UCSD-AML1 (cell line): ENCODE data around the gene DMGDH.

Experiments used
- DNase-seq: peaks from one replicate; lab custom pipeline; 2025; ENCODE audit not compliant: unreplicated experiment; lab: John Stamatoyannopoulos, UW

DMGDH gene

DNA sequence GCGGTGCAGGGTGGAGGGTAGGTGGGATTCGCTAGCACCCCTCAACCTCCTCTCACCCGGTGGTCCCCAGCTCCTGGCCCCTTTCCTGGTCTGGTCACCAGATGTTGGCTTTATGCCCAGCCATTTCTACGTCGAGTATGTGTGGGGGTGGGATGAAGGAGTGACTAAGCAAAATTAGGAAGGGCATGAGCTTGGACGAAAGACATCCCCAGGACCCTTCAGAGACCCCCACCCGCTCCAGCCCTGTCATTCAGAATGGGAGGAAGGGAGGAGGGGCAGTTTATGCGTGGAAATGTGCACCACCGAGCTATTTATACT, 835 bp upstream of the DMGDH start:
- DNase-seq, result no peak

DNA sequence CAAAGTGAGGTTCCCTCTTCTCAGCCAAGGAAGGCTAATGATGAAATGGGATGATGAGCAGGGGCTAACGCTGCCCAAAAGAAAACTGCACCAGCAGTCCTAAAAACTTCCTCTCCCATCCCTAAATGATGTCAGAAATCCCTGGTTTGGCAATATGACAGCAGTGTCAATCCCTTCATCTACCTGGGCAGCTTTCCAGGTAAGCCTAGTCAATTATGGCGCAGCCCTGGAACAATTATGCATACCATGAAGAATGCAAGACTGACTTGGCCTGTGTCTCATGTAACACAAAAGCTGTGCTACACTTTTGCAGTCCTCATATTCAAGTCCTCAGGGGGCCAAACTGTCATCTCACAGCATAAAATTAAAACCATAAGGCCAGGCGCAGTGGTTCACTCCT, 7.0 kb downstream of the DMGDH start:
- DNase-seq, result no peak

DNA sequence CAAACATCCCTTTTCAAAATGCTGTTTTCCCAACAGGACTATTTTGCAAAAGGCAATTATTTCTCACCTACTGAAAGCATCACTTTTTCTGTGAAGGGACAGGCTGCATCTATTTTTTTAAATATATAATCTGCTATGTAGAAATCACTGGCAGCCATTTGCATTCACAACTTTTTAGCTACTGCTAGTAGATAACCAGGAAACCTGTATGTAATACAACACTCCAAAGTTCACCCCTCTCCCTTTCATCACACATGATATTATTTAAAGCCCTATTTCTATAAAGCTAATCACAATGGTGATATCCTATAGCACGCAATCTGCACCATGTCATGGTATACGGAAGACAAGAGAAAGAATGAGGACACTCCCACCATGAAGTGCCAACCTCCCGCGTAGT, 9.8 kb downstream of the DMGDH start:
- DNase-seq, result no peak

DNA sequence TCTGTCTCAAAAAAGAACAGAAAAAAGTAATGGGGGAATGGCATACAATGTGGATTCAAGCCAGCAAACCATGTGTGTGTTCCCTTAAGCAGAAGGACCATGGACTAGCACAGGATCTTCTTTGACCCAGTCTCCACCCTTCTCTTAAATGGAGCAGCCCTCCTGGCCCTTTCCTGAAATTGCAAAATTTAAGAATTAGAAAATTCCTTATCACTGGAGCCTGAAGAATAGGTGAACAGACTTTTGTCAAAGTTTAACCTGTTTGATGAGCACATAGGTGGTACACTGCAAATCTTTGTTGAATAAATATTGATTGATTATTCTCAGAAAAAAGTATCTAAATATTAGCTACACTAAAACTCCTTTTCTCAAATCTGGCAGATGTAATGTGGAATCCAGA, 12.6 kb downstream of the DMGDH start:
- DNase-seq, result no peak

DNA sequence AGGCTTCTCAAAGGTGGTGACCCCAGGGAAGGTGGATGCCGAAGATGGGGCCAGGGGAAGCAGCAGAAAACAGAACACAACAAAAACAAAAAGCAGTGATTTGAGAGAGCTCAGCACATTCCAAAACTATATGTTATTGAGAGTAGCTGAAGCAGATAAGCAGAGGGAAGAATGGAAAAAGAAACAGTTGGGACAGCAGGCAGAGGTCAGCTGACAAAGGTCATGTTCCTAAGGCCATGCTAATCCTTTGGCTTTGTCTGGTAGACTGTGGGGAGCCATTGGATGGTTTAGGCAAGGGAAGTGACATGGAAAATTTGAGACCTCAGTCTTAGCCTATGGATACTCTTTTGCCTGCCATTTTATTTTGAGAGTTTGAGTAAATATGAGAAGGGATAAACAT, 14.5 kb downstream of the DMGDH start:
- no peak for DNase-seq

DNA sequence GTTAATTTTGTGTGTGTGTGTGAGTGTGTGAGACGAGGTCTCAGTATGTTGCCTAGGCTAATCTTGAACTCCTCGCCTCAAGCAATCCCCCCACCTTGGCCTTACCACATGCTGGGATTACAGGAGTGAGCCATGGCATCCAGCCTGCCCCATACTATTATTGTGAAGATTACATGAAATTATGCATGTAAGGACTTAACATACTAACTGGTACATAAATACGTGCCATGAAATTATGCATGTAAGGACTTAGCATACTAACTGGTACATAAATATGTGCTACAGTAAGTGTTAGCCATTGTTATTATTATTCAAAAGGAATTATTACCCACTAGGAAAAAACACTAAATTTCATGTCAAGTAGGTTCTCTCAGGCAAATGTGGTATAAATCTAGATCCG, 16.2 kb downstream of the DMGDH start:
- DNase-seq, result no peak

DNA sequence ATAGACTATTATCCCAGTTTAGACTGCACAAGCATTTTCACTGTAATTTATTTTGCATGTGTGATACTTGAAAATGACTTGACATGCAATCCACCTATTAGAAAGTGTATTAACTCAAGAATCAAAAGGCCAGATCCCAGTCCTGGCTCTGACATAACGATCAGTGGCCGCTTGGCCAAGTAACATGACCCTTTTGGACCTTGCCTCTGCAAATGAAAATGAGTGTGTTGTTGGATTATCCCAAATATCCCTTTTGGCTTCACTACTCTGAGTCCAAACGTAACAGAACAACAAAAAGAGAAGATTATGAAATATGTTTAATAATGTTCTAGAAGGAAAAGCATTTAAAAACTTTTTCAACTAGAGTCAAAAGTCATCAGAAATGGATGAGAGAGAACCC, 19.0 kb downstream of the DMGDH start:
- no peak for DNase-seq

DNA sequence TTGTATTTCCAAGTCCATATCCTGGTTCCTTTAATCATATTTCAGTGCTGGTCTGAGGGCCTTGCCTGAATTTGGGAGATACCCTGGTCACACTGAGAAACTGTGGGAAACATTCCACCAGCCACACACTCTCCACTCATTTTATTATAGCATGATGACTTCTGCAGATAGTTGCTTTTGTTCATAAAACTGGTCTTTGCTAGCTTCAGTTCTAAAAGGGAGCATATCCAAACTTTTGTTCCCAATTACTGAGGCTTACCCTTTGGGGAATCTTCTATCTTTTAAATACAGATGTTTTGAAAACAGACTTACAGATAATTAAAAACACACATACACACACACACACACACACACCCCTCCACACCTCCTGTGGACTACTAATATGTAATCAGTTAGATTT, 21.0 kb downstream of the DMGDH start:
- no peak for DNase-seq

DNA sequence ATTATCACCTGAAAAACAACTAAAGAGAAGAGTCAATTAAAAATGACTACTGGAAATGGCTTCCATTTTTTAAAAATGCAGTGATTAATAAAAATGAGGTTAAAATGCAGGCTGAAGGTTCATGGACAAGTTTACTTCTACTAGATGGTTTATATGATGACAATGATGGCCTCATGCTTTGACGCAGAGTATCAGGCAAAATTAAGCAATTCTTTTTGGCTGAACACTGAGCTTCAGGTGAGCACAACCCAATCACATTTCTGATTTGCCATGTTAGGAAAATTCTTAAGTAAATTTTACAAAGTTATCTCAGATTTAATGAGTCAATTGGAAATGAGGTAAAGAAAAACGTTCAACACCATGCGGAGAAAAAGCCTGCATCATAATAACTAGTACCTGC, 22.3 kb downstream of the DMGDH start:
- no peak for DNase-seq

DNA sequence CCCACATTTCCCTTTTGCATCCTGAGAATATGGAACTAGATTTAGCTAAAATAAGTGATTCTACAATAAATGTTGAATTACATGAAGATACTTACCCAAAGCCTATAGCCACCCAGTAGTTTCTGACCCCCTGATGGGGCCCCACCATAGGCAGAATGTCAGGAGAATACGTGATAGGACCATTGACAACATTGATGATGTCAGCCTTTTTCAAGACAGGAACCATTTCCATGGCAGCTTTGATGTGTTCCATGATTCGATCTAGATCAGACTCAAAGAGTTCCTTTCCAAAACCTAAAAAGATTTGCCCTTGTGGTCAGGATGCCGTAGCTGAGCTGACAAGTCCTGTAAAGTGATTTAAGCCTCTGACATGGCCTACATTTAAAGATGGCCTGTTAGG, 27.3 kb downstream of the DMGDH start:
- DNase-seq, result no peak

DNA sequence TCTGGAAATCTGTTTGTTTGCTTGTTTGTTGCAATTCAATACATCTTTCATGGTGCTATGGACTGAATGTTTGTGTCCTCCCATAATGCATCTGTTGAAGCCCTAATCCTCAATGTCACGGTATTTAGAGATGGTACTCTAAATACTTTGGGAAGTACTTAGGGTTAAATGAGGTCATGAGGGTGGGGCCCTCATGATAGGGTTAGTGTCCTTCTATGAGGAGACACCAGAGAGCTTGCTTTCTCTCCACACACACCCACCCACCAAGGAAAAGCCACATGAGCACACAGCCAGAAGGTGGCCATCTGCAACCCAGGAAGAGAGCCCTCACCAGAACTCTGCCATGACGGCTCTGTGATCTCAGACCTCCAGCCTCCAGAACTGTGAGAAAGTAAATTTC, 32.7 kb downstream of the DMGDH start:
- DNase-seq, result no peak

DNA sequence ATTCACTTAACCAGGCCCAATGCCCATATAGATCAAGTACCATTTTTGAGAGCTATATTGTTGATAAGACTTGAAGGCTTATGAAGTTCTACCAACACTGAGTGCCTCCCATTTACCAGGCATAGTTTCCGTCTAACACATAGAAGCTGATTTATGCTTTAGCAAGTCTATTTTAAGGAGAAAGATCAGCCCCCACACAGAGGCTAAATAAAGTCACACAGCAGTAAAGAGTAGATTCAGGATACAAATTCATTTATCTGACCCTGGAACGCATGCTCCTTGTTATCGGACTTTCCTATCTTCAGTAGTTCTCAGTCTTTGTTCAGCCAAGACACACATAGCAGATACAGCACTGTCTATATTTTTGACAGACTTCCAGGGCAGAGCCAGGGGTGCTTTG, 34.2 kb downstream of the DMGDH start:
- no peak for DNase-seq

DNA sequence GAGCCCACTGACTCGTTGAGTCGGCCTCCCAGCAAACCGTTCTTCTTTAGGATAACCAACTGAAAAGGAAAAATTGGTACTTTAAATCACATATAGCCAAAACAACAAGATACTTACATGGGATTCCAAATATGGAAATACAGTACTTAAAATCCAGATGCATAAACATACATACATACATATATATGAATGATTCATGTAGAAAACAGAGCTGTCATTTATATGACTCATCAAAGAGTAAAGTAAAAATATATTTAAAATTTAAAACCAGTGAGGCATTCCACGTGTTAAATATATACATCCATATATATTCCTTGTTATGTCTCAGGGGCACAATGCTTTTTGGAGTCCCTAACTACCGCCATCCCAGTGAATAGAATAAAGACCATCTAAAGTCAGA, 36.7 kb downstream of the DMGDH start:
- no peak for DNase-seq

DNA sequence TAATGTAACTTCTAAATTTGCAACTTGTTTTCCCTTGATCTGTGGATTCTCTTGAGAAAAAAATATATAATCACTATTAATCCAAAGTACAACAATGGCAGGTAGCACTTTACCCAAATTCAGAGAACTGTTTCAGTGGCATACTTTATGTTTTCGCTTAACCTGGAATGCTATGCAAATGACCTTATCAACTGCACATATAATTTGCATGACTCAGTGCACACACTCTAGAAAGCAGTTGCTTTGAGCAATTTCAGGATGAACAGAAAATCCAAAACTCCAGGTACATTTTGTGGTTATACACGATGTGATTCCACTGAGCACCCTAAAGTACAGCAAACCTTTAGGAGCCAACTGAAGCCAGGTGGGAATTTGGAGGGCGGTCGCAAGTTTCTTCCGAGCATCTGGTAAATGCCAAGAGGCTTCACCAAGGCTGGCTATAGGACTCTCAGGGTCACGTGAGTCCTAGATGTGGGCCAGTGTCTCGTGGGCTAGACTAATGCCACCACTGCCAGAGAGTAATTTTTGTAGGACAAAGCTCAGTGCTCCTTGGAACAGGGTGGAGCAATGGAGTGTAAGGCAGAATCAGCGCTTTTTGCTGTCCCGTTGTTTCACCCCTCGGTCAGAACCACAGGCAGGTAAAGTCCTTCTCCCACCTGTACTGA, 37.3 kb downstream of the DMGDH start:
- DNase-seq, result no peak

DNA sequence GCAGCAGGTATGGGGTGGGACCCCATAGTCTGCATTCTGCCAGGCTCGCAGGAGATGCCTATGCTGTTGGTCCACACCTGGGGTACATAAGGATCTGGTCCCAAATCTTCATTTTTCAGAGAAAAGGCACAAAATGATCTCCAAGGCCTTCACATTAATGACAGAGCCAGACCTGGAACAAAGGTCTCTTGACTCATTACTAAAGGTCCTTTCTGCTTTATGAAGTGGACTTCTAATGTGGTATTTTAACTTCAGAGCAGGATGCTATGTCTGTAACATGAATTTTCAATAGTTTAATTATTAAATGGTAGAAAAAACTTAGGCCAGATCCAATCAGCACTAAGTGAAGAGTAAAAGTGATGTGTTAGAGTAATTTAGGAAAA, 38.0 kb downstream of the DMGDH start:
- no peak for DNase-seq

DNA sequence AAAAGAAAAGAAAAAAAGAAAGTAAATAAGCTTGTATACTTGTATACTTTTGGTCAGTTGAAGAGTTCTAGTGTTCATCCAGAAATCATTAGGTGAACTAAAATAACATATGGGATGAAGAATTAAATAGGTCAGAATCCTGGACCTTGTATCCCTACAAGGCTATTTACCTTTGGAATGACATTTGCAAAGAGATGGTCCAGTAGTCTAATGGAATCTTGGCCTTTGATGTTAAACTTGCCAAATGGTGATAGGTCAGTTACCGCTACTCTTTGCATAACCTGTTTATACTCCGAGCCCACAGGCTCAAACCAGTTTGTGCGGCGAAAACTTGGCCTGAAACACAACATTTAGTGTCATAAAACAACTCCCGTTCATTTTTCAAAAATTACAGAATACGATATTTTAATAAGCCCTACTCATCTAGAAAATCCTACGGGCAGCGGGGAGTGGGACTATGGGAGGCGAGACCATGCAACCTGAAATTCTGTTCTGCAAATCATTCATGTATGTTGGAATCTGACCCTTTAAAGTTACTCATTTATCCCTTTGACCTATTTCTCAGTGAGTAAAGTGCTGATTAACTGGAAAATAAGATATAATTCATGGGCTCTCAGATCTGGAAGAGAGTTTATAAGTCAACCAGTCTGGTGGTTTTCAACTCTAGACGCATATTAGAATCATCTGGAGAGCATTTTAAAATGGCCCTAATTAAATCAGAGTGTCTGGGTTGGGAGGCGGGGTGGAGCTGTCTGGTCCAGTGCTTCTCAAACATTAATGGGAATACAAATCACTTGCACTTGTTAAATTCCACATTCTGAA, 38.6 kb downstream of the DMGDH start:
- DNase-seq, result no peak

DNA sequence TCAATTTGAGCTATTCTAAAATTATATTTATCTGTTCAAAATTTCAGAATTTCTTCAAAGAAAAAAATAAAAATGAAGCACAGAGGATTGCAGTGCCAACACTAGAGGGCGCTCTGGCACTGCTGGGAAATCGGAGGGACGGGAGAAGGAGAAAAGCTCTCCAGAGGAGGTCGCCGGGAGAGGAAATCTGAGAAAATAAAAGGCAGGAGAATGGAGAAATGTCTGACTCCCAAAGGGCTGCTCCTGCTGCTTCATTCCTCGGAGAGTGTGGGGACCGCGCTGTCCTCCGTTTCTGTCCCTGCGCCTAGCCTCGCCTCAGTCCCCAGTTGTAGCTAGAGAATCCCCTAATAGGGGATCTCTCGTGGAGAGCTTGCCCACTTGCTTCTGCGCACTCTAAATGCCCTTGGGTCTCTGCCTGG, 44.4 kb downstream of the DMGDH start:
- DNase-seq, result peak; percentile 49

DNA sequence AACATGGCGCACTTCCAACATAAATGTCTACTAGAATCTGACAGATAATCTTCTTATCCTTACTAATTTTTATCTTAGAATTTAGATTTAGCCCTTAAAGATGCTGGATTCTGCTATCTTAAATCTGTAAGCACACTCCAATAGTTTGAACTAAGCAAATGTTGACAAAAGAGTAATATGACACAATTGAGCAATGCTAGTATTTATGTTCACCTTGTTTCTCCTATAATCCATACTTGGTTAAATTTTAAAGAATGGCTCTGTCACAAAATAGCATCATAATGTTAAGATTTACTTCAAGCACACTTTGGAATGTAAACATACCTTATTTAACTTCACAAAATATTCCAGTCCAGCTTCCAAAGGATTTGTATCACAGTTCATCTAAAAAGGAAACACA, 45.5 kb downstream of the DMGDH start:
- no peak for DNase-seq

DNA sequence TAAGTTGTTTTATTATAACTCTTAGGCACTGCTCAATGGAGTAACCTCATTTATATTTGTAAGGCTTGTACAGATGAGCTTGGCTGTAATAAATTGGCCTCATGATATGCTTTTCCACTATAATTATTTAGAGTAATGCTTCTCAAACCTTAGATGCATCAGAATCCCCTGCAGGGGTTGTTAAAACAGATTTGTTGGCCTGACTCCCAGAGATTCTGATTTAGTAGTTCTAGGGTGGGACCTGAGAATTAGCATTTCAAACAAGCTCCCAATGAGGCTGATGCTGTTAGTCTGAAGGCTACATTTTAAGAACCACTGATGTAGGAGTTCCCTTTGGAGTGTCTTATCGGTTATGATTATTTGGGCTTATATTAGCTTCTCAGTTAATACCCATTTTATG, 46.1 kb downstream of the DMGDH start:
- no peak for DNase-seq

DNA sequence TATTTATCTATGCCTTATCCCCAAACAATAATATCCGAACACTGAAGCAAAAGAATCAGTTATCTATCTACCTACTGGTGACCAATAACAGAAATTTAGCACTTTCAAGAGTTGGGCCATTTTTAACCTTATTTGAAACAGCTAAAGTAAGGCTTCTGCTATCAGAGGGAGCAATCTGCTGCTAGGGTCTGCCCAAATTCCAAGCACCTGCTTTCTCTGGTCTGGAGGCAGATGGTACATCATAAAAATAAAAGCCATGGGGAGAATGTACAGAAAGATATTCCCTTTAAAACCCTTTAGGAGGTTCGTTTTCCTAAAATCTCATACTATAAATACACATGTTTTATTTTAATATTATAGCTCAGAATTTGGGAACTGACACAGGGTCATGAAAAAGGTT, 46.7 kb downstream of the DMGDH start:
- DNase-seq, result no peak

DNA sequence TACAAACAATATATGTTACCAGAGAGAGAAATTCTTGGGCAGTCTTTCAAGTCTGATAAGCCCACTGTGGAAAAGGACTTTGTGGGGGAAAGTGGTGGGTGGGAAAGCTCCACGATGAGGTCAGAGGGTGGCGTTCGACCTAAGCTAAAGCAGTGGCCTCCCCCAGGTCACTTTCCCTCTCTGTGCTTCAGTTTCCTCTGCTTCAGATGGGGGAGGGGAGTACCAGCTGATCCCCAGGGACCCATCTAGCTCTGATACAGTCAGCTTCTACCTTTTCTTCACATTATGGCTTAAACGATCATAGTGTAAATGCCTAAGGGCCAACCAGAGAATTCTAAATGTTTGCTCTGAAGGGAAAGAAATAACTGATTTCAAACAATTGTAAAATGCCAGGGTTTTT, 47.7 kb downstream of the DMGDH start:
- DNase-seq, result no peak

DNA sequence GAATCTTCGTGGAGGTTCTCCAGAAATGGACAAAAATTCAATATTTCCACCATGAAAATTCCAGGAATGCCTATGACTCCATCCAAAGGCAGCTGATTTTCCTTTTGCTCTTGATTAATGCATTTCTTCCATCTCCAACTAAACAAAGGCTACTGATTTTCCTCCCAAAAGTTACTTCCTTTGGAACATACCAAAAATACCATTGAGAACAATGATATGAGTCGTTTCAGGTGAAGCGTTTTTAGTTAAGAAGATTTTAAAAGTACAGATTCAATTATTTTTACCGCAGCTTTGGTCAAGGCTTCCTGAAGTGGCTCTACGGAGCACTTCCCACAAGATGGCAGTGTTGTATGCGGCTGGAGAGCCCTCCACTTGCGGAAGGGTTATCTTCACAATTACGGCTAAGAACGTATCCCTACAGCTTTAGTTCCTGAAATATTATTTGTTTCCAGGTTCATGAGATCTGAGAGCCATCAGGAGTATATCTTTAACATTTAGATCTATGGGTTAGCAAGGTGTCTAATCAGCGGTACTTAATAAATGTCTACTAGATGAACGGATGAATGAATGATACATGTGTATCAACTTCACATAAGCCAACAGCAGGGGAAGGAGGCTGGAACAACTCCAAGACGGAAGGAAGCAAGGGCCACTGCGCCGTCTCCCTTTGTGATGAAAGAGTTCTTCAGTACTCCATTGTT, 48.5 kb downstream of the DMGDH start:
- DNase-seq, result peak; percentile 38
